DMS53 treated with DMSO at 0.1 percent for 48 hours (cell line): ENCODE results near the gene PBLD.

Experiments
- DNase-seq: peaks from one replicate; lab custom pipeline; 2025; ENCODE audit not compliant: unreplicated experiment; lab: John Stamatoyannopoulos, UW

Gene PBLD

DNA sequence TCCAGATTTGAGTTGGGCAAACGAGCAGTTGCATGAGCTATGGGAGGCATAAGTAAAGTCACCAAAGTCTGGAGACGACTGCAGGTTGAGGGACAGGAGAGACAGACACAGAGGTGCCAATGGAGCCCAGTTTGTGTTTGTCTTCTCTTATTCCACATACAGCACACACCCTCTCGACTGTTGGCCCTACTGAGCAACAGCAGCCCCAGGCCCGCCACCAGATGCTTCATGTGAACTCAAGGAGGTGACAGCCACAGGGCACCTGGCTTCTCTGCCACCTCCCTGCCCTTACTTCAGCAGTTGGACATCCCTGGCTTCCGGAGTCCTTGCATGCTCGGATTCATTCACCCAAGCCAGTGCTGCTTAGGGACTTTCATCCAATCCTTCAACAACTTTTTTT is 94.4 kb downstream of the PBLD start:
- no peak for DNase-seq

DNA sequence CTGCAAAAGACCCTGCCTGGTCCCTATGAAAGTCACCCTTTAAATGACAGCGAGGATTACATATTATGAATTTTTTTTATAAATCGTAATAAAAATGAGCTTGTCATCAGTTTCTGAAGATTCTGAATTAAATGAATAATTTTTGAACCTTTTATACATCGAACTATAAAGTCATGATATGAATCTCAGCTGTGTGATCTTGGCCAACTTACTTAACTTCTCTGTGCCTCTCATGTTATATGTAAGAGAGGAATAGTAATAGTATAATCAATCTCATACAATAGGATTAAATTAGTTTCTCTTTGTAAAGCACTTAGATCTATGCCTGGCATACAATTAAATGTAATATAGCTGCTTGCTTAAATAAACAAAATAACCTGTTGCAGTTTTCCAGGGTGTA is 95.6 kb downstream of the PBLD start:
- no peak for DNase-seq

DNA sequence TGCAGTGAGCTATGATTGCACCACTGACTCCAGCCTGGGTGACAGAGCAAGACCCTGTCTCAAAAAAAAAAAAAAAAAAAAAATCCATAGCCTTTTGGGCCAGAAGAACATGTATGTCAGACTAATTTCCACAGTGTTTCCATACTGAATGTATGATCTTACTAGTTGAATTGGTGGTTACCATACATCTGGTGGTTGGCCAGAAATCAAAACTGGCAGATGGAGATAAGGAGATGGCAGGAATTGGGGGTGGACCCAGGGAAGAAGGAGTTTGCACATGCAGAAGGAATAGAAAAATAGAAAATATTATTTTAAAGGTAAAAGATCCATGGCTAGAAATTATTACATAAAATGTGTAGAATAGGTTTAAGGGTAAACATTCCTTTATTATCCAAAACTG is 97.1 kb downstream of the PBLD start:
- DNase-seq = no peak

DNA sequence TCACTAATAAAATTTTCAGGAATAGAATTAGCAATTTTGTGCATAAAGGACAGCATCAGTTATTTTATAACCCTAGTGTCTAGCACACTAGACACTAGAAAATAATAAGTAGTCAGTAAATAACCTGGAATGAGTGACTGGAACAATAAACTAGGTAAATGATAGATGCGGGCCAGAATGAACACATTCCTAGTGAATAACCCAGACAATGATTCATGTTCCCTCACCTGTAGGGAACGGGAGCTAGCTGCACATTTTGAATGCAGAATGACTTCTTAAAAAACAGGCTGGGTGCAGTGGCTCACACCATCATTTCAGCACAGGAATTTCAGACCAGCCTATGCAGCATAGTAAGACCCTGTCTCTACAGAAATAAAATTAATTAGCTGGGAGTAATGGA is 97.6 kb downstream of the PBLD start:
- DNase-seq = no peak

DNA sequence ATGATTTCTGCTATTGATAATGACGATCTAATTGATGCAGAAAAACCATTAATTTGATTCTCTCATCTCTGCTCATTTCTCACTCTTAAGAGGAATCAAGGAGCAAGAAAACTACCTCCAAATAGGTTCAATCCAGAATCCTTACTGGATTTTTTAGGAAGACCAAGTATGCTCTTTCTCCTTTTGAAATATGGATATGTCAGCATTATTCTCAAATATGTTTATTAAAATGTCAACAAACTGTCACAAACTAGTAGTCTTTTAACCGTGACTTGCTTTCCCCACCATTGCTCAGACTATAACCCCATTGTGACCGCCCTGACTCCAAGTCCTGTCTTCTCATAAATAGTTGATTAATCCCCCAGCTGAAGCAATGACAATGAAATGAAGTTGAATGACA is 99.7 kb downstream of the PBLD start:
- DNase-seq = no peak
